ENCODE measurements around the gene PTGDS. TPM values are rescaled to one million over a fixed set of nuclear protein-coding genes. Genes with fewer than 3 reads are reported as not detected.

PTGDS gene
- total RNA-seq, 1 experiment from 2014 or later: not detected

DNA sequence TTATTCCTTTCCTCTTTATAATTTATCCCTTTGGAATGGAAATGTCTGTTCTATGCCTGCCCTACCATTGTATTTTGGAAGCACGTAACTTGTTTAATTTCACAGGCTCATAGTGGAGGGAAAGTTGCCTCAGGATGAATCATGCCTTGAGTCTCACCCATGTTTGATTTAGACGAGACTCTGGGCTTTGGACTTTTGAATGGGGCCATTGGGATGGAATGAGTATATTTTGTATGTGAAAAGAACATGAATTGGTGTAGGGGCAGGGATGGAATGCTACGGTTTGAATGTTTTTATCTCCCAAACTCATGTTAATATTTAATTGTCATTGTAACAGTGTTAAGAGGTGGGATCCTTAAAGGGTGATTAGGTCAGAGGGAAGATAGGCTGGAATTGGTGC is 43.0 kb upstream of the PTGDS start:
- intact Hi-C loops (cut with micrococcal nuclease; ENCODE audit: unreplicated experiment): no loop called here
- H3K36me3 Mint-ChIP-seq (ENCODE audit: insufficient read depth, unreplicated experiment): peaks cover 59% of the 10 kb centered on the region
- peaks cover 4% of the 10 kb centered on the region for H3K4me1 Mint-ChIP-seq (ENCODE audit: low read depth, unreplicated experiment)
- H3K27me3 Mint-ChIP-seq (ENCODE audit: unreplicated experiment): no peaks in the 10 kb centered on the region
- no peaks in the 10 kb centered on the region for H3K9me3 Mint-ChIP-seq (ENCODE audit: low read depth, unreplicated experiment)
- no TSS peak for BruUV-seq (replicated peaks)
- TF ChIP-seq, protein P1, sequence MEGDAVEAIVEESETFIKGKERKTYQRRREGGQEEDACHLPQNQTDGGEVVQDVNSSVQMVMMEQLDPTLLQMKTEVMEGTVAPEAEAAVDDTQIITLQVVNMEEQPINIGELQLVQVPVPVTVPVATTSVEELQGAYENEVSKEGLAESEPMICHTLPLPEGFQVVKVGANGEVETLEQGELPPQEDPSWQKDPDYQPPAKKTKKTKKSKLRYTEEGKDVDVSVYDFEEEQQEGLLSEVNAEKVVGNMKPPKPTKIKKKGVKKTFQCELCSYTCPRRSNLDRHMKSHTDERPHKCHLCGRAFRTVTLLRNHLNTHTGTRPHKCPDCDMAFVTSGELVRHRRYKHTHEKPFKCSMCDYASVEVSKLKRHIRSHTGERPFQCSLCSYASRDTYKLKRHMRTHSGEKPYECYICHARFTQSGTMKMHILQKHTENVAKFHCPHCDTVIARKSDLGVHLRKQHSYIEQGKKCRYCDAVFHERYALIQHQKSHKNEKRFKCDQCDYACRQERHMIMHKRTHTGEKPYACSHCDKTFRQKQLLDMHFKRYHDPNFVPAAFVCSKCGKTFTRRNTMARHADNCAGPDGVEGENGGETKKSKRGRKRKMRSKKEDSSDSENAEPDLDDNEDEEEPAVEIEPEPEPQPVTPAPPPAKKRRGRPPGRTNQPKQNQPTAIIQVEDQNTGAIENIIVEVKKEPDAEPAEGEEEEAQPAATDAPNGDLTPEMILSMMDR (IDR thresholded peaks at IDR 0.05; ENCODE audit: unreplicated experiment): no peak
- DNase-seq: no peak
- no peak overlapping the region for H3K27ac Mint-ChIP-seq (ENCODE audit: unreplicated experiment)
- CTCF ChIA-PET: no interaction called here
- no peak overlapping the region for H3K4me3 Mint-ChIP-seq (ENCODE audit: low read depth, unreplicated experiment)

DNA sequence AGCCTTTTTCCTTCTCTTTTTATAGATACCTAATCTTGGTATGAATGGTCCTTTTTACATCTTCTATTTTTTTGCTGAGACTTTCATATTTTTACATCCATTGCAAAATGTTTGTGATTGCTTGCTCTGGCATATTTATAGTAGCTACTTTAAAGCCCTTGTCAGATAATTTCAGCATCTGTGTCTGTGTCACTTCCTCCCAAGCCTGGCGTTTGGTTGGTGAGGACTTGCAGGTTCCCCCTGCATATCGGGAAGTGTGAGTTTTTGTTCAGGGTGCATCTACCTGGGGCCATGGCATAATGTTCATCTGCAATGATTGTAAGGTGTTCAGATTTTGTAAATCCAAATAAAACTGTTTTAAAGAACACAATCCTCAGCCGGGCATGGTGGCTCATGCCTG is 41.7 kb upstream of the PTGDS start:
- Mint-ChIP-seq H3K36me3 (ENCODE audit: insufficient read depth, unreplicated experiment) (peaks cover 57% of the 10 kb centered on the region), H3K4me1 (ENCODE audit: low read depth, unreplicated experiment) (peaks cover 8% of the 10 kb centered on the region), H3K27ac (ENCODE audit: unreplicated experiment) (no peak overlapping the region), H3K4me3 (ENCODE audit: low read depth, unreplicated experiment) (no peak overlapping the region), H3K27me3 (ENCODE audit: unreplicated experiment) (no peaks in the 10 kb centered on the region), H3K9me3 (ENCODE audit: low read depth, unreplicated experiment) (no peaks in the 10 kb centered on the region)
- CTCF ChIA-PET: interaction anchor here (0.7 kb wide), 2 partner anchors 17 to 599 kb away, joined by 4 to 9 read pairs; no protein-coding TSS in a partner anchor
- DNase-seq: no peak
- TF ChIP-seq, protein P1 (IDR thresholded peaks at IDR 0.05; ENCODE audit: unreplicated experiment): no peak
- intact Hi-C loops (cut with micrococcal nuclease; ENCODE audit: unreplicated experiment): no loop called here
- BruUV-seq (replicated peaks): no TSS peak

DNA sequence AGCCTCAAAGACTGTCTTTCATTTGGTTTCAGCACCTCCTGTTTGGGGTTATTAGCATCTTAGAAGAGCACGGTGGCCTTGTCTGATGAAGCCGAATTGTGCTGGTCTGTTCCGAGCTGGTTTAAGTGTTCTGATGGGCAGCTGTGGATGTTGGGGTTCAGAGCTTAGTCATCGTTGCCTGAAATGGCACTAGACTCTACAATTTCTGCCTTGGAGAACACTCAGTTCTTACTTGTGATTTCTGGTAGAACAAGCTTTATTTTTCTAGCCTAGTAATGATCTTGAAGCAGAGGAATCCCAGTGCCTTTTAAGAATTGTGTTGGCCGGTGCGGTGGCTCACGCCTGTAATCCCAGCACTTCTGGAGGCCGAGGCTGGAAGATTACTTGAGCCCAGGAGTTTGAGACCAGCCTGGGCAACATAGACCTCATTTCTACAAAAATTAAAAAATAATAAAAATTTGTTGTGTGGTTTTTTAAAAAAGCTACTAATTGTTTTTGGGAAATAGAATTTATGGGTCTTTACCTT is 40.6 kb upstream of the PTGDS start:
- no peak overlapping the region for H3K4me3 Mint-ChIP-seq (ENCODE audit: low read depth, unreplicated experiment)
- no peak for DNase-seq
- no peaks in the 10 kb centered on the region for H3K9me3 Mint-ChIP-seq (ENCODE audit: low read depth, unreplicated experiment)
- CTCF ChIA-PET: no interaction called here
- BruUV-seq (replicated peaks): no TSS peak
- H3K27me3 Mint-ChIP-seq (ENCODE audit: unreplicated experiment): no peaks in the 10 kb centered on the region
- H3K27ac Mint-ChIP-seq (ENCODE audit: unreplicated experiment): no peak overlapping the region
- intact Hi-C loops (cut with micrococcal nuclease; ENCODE audit: unreplicated experiment): no loop called here
- TF ChIP-seq, protein P1 (IDR thresholded peaks at IDR 0.05; ENCODE audit: unreplicated experiment): no peak
- H3K4me1 Mint-ChIP-seq (ENCODE audit: low read depth, unreplicated experiment): peaks cover 8% of the 10 kb centered on the region
- peaks cover 62% of the 10 kb centered on the region for H3K36me3 Mint-ChIP-seq (ENCODE audit: insufficient read depth, unreplicated experiment)

DNA sequence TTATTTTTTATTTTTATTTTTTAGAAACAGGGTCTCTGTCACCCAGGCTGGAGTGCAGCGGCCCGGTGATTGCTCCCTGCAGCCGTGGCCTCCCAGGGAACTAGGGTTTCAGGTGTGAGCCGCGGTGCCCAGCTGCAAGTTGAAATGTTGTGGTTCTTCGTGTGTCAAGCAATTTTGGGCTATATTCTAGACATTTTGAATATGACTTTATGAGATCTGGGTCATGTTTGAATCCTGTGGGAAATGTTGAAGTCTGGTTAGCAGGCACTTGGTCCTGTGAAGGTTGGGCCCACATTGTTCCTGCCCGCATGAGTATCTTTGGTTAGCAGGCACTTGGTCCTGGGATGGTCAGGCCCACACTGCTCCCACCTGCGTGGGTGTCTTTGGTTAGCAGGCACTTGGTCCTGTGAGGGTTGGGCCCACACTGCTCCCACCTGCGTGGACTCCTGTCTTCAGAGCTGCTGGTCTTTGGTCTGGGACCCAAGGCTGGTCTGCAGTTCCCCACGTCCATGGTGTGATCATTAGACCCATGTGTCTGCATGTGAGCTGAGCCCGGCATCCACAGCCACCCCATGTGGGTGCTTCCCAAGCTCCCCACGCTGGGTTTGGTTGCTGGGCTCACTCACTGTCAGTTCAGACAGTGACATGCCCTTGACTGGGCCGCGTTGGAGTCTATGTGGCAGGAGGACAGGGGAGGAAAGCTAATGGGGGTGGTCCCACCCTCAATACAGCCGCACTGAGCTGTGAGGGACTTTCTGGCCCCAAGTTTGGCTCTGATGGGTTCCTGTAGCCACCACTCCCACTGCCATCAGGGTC is 39.9 kb upstream of the PTGDS start:
- intact Hi-C loops (cut with micrococcal nuclease; ENCODE audit: unreplicated experiment): no loop called here
- BruUV-seq (replicated peaks): no TSS peak
- peaks cover 8% of the 10 kb centered on the region for H3K4me1 Mint-ChIP-seq (ENCODE audit: low read depth, unreplicated experiment)
- H3K27me3 Mint-ChIP-seq (ENCODE audit: unreplicated experiment): no peaks in the 10 kb centered on the region
- H3K4me3 Mint-ChIP-seq (ENCODE audit: low read depth, unreplicated experiment): no peak overlapping the region
- CTCF ChIA-PET: interaction anchor here (0.6 kb wide), 1 partner anchor 81 kb away, joined by 5 read pairs; no protein-coding TSS in a partner anchor
- H3K9me3 Mint-ChIP-seq (ENCODE audit: low read depth, unreplicated experiment): no peaks in the 10 kb centered on the region
- no peak for DNase-seq
- H3K27ac Mint-ChIP-seq (ENCODE audit: unreplicated experiment): no peak overlapping the region
- TF ChIP-seq, protein P1 (IDR thresholded peaks at IDR 0.05; ENCODE audit: unreplicated experiment): no peak
- H3K36me3 Mint-ChIP-seq (ENCODE audit: insufficient read depth, unreplicated experiment): peaks cover 68% of the 10 kb centered on the region
